GM18498 (cell line): ENCODE results near the gene LRRFIP1.

Experiments
- ATAC-seq: cut with Tn5 transposase; IDR thresholded peaks from one replicate; pipeline ENCODE4 v1.9.1; 2021; ENCODE audit warnings: mild to moderate bottlenecking, moderate library complexity; ENCODE audit not compliant: unreplicated experiment

Gene LRRFIP1

GRCh38 chr2:237720957-237721356, 93.6 kb downstream of the LRRFIP1 start:
- ATAC-seq = no peak

GRCh38 chr2:237721458-237721857, 94.1 kb downstream of the LRRFIP1 start:
- no peak for ATAC-seq

GRCh38 chr2:237722616-237723015, 95.2 kb downstream of the LRRFIP1 start:
- no peak for ATAC-seq

- no peak for ATAC-seq
These were observed 95.6 kb downstream of the LRRFIP1 start for GRCh38 chr2:237723023-237723422.

- ATAC-seq = peak; percentile 58
These were observed 96.2 kb downstream of the LRRFIP1 start for GRCh38 chr2:237723602-237724001.

- ATAC-seq = no peak
These were observed 97.6 kb downstream of the LRRFIP1 start for GRCh38 chr2:237724811-237725478.

GRCh38 chr2:237725661-237726060, 98.3 kb downstream of the LRRFIP1 start:
- no peak for ATAC-seq

- ATAC-seq = no peak
These were observed 99.0 kb downstream of the LRRFIP1 start for GRCh38 chr2:237726401-237726830.

GRCh38 chr2:237727363-237727762, 100.0 kb downstream of the LRRFIP1 start:
- ATAC-seq = no peak

- no peak for ATAC-seq
These were observed 102.5 kb downstream of the LRRFIP1 start for GRCh38 chr2:237729681-237730475.

GRCh38 chr2:237731663-237732062, 104.3 kb downstream of the LRRFIP1 start:
- ATAC-seq = no peak

- ATAC-seq = no peak
These were observed 104.7 kb downstream of the LRRFIP1 start for GRCh38 chr2:237732070-237732469.

GRCh38 chr2:237732790-237733381, 105.5 kb downstream of the LRRFIP1 start:
- ATAC-seq = no peak

- no peak for ATAC-seq
These were observed 106.4 kb downstream of the LRRFIP1 start for GRCh38 chr2:237733677-237734300.

GRCh38 chr2:237734905-237735623, 107.7 kb downstream of the LRRFIP1 start:
- ATAC-seq = no peak

GRCh38 chr2:237735798-237736197, 108.4 kb downstream of the LRRFIP1 start:
- no peak for ATAC-seq

GRCh38 chr2:237736783-237737182, 109.4 kb downstream of the LRRFIP1 start:
- ATAC-seq = no peak

- ATAC-seq = no peak
These were observed 109.9 kb downstream of the LRRFIP1 start for GRCh38 chr2:237737196-237737865.

- no peak for ATAC-seq
These were observed 110.9 kb downstream of the LRRFIP1 start for GRCh38 chr2:237738255-237738654.

GRCh38 chr2:237739101-237739500, 111.7 kb downstream of the LRRFIP1 start:
- ATAC-seq = no peak
